ENCODE measurements around the gene ZNF862.
"Not testable (repeated sequence)": the region's sequence is repeated elsewhere in the genome, so short reads cannot be mapped to it uniquely, and the experiment has no call there.

Gene ZNF862

GRCh38 chr7:149882248-149883047, 44.3 kb downstream of the ZNF862 start:
- no peak for DNase-seq

- no peak for DNase-seq
Observed at GRCh38 chr7:149883048-149883438, 44.9 kb downstream of the ZNF862 start.

- DNase-seq, result no peak
Observed at GRCh38 chr7:149883452-149883861, 45.3 kb downstream of the ZNF862 start.

- DNase-seq, result no peak
Observed at GRCh38 chr7:149884016-149884415, 45.8 kb downstream of the ZNF862 start.

GRCh38 chr7:149884541-149884940, 46.4 kb downstream of the ZNF862 start:
- DNase-seq, result no peak

DNA sequence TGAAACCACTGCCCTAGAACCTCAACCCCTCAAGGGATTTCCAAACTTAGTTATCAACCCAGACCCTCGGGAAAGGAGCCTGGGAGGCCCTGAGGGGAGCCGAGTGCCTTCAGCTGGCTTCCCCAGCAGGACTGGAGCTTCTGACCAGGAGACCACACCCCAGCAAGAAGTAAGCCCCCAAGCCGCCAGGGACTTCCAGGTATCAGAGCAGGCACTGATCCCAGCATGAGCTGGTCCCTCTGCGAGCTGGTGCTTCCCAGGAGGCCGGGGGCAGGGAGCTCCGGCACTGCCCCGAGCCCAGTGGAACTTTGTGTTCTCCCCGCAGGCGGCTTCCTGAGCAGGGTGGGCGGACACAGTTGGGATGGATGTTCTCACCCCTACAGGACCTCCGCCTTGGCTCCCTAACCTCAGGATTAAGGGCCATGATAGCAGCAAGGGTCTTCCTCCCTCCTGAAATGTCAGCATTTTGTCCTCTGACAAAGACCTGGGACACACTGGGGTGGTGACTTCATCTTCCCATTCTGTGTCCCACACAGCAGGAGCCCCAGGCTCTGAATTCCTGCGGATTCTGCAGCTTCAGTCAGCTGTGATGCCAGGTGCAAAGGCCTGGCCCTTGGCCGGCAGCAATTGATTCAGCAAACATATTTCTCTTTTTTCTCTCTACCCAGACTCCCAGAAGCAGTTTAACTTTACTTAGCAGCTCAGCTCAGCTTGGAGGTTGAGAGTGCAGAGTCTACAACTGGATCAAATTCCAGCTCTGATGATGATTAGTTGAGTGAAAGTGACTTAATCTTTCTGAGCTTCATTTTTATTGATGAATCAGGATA, 47.2 kb downstream of the ZNF862 start:
- no peak for DNase-seq

- DNase-seq, result no peak
Observed at GRCh38 chr7:149886018-149886415, 47.8 kb downstream of the ZNF862 start.

GRCh38 chr7:149887311-149887710, 49.1 kb downstream of the ZNF862 start:
- no peak for DNase-seq

GRCh38 chr7:149890715-149891114, 52.5 kb downstream of the ZNF862 start:
- not testable (repeated sequence) for DNase-seq

GRCh38 chr7:149894957-149895356, 56.8 kb downstream of the ZNF862 start:
- DNase-seq, result not testable (repeated sequence)

- DNase-seq, result not testable (repeated sequence)
Observed at GRCh38 chr7:149907776-149908376, 69.7 kb downstream of the ZNF862 start.

- not testable (repeated sequence) for DNase-seq
Observed at GRCh38 chr7:149910219-149910618, 72.0 kb downstream of the ZNF862 start.

- DNase-seq, result not testable (repeated sequence)
Observed at GRCh38 chr7:149912126-149912525, 74.0 kb downstream of the ZNF862 start.

All from NCI-H1930 (cell line).